Endothelial cell of hepatic sinusoid (primary cell): ENCODE results near the gene JMJD7.

Source experiments
- in situ Hi-C: cut with HindIII; loops from 2 replicates; pipeline ENCODE4 v1.10.0; 2017; ENCODE audit warnings: low sequenced_read_pairs

The JMJD7 gene

DNA sequence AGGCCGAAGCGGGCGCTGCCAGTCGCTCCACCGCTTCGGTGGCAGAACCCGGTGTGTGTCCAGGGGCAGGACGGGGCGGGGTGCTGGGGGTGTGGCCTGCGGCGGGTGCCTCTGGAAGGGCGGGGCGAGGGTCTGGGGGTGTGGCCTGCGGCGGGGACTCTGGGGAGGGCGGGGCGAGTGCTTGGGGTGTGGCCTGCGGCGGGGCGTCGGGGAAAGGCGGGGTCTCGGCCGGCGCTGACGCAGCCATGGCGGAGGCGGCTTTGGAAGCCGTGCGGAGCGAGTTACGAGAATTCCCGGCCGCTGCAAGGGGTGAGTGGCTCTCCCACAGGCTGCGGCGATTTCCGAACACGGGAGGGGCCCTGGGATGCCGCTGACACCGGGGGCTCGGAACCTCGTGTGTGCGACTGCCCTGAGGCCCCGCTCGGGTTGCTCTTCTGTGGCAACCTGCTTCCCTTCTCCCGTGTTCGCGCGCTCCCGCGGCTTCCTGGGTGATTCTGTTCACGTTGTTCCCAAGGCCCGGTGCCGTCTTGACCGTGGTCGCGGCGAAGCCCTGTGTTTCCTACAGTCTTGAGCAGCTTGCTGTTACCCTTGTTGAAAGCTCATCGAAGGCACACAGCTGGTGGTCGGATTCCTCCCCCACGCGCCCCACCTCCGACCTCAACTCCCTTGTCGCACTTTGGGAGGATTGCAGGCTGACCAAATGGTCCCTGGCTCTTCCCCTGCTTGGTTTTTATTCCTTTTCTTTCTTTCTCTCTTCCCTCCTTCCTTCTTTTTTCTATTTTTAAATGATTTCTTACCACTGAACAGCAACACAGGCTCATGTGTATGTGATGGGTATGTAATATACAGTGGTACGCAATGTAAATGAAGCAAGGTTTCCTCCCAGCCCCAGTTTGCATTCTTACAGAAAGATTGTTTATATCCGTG lies at the start of gene JMJD7:
JMJD7 (plus strand) TSS at position 213 of the 927 bp plus-strand sequence; CDS start at position 246, 33 bp downstream.
- in situ Hi-C loops = no loop called here

DNA sequence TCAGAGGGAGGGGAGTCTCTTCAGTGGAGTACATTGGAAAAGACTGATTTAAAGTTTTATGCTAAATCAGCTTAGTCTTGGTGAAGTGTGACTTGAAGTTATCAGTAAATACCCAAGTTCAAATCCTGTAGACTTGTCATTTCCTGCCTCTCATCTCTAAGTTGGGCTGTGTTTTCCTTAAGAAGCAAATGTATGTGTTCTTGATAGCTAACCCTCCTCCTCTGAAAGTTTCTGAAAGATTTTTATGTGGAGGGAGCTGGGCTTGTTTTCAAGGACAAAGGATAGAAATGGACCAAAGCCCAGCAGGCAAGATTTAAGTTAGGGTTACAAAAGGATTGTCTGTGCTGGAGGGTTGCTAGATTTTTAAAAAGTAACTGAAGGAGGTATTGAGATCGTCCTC lies 49.4 kb upstream of the JMJD7 start:
- in situ Hi-C loops = loop anchor here (5.0 kb wide), 1 partner anchor 34 kb away; no protein-coding TSS in a partner anchor

DNA sequence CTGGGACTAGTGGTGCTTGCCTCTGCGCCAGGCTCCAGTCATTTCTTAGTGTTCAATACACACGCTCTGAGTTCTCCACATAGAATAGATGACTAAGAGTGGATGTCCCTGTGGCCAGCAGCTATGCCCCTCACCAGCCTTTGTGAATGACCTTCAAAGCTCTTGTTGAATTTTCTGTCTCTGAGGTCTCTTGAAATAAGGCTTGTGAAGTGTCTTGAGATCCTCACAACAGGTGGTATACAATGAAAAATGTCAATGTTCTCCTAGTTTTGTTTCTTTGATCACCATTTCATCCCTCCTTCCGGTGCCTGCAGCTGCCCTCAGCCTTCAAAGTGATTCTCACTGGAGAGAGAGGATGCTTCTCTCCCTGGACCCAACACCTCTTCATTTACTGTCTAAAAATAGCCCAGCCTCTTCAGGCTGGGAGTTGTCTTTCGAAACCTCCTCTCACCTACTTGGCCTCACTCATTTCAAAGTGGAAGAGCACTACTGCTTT lies 48.2 kb upstream of the JMJD7 start:
- in situ Hi-C loops = loop anchor here (5.0 kb wide), 1 partner anchor 33 kb away; no protein-coding TSS in a partner anchor

DNA sequence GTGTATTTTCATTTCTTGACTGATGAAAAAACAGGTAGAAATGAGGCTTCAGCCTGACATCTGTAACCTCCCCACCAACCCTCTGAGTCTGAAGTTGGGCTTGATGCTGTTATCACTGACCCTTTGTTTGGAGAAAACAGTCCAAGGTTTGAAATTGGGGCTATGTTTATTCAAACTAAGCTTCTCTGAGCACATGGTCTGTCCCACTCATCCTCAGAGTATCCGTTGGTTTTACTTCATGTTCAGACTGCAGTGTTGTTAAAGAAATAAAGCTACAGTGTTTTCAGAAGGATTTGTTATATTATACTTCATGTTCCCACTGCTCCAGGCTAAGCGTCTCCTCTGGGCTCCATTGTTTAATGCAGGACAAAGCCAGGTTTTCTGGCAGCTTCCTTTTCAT lies 47.6 kb upstream of the JMJD7 start:
- in situ Hi-C loops = no loop called here

DNA sequence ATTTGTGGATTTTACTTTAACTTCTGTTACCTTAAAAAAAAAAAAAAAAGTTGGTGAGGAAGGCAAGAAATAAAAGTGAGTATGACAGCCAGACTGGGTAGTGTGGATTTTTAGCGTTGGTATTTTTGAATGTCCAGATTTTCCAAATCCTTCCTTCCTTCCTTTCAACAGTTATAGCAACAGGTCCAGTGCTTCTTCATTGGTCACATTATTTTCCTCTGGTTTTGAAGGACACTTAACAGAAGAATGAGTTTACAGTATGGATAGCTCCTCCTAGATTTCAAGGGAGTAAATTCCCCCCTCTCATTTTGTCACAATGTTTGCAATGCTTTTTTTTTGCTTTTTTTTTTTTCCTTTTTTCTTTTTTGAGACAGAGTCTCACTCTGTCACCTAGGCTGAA lies 47.2 kb upstream of the JMJD7 start:
- in situ Hi-C loops = no loop called here

DNA sequence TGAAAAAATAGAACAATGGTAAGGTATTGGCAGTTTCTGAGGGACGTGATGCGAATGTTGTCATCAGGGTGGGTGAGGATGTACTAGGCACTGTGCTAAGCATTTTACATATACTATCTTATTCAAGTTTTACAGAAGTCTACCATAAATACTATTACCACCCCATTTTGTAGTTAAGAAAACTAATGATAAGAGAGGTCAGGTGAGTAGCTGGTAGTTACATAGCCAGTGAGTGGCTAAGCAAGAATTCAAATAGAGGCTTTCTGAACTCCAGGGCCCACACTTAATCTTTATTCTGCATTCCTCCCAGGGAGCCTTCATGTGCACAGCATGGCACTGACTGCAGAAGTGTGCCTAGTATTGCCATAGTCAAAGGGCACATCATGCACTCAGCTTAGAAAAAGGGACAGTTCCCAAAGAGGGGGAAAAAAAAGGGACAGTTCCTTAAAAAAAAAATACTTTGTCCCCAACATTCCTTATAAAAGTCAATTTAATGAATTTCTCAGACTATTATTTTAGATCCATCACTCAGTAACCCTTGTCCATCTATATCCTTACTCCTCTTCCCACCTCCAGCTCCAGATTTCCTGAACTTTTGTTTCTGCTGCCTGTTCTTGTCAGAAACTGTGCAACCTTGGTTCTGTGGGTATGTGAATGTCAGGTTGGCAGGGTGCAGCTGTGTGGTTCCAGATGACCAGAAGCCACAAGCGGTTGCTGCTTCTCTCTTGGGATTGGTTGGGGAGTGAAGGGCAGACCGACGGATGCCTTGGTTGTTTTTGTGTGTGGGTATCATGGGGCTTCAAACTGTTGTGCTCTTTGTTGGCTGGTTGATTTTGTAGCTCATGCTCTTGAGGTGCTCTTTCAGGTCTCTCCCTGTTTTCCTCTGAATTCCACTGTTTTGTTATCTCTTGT lies 45.3 kb upstream of the JMJD7 start:
- in situ Hi-C loops = no loop called here

DNA sequence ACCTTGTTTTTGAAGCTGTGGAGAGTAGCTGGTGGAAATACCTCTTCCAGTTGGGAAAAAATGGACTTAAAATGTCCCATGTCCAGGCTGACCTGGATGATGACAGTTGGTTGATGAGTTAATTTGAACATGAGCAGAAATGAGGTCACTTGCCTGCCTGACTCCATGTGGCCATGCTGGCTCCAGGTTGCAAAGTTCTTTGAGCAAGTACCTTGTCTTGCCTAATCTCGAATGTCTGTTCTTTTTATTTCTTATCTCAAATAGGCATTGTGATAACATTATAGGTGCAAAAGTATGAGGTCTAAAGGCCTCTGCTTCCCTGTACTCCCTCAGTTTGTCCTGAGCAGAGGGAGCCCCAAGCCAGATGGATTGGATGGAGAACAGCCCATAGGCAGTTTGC lies 44.6 kb upstream of the JMJD7 start:
- in situ Hi-C loops = no loop called here

DNA sequence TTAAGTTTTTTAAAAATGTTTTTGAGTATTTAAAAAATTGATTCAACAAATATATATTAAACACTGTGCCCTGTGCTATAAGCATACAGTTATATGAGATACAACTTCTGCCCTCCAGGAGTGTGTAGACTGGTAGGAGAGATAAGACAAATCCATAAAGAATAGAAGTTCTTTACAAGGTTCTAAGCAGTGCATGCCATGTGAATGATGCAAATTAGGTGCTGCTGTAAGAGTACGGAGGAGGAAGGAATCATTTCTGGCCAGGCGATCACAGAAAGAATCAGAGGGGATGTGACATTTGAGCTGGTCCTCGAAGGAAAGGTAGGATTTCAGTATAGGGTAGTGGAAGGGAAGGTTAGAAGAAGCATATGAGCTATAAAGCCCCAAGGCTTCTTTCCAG lies 39.6 kb upstream of the JMJD7 start:
- in situ Hi-C loops = no loop called here

DNA sequence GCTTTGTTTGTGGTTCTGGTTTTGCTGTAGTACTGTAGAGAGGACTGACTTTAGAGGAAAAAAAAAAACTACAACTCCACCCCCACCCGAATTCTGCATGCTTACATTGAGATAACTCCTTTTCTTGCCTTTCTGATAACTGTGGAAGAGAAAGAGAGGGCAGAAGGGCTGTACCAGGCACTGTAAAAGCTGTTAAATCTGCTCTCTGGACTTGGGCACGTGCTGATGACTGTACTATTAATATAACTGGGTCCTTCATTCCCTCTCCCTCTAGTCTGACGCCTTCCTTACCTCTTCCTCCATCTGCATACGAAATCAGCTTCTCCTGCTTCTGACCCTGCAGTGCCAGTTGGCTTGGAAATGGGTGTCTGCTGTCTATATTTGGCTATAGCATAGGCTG lies 38.7 kb upstream of the JMJD7 start:
- in situ Hi-C loops = no loop called here

DNA sequence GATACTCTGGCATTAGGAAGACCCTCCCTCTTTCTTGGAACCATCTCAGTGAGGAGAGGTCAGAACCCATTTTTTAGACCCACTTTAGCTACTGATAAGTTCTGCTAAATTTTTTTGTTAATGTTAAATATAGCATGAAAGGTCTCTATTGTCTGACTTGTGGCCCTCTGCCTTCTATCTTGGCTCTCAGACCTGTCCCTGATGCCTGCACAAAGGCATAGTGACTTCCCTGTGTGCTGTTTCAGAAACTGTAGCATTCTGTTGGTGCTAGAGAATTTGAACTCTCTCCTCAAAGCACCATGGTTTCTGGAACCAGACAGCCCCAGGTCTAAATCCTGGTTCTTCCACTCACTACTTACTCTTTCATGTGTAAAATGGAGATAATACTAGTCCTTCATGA lies 38.2 kb upstream of the JMJD7 start:
- in situ Hi-C loops = no loop called here

DNA sequence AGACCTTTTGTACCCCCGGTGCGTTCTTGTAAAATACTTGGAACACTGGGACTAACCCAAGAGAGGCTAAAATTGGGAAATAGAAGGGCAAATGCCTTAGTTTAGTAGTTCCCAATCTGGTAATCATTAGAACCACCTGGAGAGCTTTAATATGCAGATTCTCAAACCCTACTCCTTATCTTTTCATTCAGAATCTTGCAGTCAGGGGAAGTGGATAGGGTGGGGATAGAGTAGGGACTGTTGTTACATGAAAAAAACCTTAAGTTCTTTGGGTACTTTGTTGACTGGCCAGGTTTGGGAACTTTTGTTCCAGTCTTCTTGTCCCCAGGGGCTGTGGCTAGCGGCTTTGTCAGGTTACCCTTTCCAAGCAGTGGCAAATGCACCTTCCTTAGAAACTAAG lies 37.7 kb upstream of the JMJD7 start:
- in situ Hi-C loops = no loop called here

DNA sequence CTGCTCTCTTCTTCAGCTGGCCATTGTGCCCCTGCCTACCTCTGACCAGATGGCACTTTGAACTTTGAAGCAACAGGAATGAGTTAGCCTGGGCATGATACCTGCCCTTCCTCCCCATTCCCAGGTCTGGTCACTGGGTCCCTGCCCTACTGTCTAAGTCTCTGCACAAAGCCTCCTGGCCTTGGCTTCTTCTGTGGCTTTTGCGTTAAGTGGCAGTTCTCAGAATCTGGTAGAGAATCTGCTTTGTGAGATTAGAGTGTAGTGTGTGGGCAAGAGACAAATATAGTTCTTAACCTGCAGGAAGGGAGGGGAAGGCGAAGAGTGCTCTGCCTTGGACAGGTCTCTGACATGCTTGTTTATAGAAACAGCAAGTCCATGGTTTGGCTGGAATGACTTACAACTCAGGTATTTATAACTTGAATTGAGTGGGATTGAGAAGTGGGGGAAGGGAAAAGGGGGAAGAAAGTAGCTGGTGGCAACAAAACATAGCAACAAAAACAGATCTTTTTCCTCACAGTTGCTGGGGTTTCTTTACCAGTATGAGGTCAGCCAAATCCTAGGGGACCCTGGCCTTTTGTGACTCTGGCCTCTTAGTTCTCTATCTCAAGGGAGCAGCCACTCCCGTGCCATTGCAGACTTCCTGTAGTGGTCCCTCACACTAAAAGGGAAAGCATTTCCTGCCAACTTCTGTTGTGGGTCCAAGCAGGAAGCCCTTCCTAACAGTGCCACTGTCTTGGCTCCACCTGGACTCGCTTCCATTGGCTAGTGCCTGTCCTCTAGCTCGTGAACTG lies 36.9 kb upstream of the JMJD7 start:
- in situ Hi-C loops = no loop called here

DNA sequence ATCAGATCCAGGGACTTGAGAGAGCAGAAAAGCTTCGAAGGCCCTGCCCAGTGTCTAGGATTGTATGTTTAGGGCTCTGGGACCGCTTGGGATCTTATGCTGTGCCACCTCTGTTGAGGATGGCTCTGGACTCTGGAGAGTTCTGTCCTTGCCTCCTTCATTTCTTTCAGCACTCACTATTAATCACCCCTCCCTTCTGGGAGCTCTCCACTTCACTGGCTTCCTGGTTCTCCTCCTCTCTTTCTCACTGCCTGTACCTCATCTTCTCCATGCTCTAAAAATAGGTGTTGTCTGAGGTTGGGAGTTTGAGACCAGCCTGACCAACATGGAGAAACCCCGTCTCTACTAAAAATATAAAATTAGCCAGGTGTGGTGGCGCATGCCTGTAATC lies 36.4 kb upstream of the JMJD7 start:
- in situ Hi-C loops = no loop called here

DNA sequence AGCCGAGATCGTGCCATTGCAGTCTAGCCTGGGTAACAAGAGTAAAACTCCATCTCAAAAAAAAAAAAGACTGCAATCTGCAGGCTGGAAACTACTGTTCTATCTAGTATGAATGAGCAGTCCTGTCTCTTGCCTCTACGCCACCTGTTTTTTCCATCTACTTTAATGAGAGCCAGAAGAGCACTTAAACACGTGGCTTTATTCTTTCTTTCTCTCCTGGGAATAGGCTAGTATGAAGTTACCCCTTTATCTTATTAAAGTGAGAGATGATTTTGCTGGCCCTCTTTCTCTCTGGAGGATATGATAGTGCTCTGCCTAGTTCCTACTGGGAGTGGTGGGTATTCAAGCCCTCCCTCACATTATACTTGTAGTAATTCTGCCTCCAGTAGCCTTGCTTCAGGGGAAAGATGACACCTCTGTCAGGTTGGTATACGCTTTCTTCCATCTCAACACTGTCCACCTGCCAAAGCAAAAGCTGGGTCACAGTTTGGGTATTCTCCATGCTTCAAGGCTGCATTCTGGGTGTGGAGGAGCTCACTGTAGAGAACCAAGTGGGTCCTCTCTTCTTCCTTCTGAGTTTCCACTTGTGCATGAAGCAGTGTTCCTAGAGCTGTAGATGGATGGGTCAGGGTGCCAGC lies 35.8 kb upstream of the JMJD7 start:
- in situ Hi-C loops = no loop called here

DNA sequence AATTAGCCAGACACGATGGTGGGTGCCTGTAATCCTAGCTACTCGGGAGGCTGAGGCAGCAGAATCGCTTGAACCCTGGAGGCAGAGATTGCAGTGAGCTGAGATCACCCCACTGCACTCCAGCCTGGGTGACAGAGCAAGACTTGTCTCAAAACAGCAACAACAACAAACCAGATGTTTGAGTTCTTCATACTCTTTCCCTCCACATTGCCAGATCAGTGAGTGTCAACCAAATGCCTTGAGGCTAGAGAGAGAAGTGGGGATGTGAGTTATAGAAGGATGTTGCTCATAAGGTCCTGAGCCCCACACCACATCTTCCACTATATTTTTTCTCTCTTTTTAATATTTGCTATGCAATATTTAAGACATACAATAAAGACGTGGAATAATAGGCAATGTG lies 33.8 kb upstream of the JMJD7 start:
- in situ Hi-C loops = no loop called here

DNA sequence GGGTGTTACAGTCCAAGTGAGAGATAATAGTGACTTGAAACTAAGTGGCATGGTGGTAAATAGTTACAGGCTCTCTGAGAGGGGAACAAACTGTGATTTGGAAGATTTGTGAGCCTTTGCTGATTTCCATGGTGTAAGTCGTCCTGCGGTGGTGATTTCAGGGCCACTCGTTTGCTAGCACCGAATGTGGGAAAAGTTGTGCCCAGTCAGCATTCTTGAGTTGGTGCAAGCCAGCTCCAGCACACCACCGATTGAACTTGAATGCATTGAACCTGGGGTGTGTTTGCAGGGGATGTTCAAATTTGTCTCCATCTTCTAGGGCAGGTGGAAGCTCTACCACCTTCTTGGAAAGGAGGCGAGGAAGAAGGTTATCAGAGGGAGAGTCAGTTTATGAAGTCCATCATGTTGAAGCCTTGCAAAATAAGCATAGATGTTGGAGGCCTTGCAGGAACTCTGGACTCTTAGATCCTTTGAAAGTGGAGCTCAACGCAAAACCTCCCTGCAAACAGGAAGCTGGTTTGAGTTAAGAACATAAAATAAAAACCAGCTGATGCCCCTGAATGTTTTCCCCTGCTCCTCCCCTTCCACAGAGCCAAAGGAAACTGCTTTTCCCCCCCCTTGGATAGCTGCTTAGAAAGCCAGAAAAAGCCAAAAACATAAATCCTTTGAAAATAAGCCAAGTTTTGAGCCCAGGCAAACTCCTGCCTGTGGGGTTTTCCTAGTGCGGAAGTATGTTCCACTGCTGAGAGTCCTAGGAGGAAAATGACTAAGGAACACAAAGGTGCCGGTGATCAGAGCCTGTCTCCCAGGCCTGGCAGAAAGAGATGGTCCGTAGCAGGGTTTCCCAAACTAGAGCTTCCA lies 31.7 kb upstream of the JMJD7 start:
- in situ Hi-C loops = no loop called here

DNA sequence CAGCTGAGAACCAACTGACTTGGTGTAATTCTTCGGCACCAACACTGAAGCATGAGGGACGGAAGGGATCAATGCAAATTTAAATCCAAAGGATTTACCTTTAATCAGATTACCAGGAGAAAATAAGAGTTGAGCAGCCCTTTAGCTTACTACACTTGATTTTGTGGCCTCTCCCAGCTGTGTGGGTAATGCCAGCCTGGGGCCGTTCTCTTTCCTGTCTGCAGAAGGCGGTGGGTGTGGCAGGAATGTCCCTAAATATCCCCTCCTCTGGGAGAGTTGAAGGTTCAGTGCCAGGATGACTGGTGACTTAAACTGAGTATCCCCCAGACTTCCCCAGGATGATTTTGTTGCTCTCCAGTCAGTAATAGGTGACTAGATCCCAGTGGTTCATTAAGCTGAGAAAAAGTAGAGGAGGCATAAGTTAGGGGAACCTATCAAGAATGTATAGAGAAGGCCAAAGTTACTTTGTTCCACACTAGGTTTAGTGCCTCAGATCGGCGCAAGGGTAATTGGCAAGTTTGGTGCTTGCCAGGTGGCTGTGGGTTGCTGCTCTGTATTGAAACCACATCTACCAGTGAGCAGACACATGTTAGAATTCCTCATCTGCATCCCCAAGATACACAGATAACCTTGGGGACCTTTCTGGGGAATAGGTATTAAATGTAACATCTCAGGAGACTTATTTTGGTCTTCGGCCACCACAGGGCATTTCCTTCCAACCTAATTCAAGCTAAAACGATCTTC lies 30.5 kb upstream of the JMJD7 start:
- in situ Hi-C loops = no loop called here

DNA sequence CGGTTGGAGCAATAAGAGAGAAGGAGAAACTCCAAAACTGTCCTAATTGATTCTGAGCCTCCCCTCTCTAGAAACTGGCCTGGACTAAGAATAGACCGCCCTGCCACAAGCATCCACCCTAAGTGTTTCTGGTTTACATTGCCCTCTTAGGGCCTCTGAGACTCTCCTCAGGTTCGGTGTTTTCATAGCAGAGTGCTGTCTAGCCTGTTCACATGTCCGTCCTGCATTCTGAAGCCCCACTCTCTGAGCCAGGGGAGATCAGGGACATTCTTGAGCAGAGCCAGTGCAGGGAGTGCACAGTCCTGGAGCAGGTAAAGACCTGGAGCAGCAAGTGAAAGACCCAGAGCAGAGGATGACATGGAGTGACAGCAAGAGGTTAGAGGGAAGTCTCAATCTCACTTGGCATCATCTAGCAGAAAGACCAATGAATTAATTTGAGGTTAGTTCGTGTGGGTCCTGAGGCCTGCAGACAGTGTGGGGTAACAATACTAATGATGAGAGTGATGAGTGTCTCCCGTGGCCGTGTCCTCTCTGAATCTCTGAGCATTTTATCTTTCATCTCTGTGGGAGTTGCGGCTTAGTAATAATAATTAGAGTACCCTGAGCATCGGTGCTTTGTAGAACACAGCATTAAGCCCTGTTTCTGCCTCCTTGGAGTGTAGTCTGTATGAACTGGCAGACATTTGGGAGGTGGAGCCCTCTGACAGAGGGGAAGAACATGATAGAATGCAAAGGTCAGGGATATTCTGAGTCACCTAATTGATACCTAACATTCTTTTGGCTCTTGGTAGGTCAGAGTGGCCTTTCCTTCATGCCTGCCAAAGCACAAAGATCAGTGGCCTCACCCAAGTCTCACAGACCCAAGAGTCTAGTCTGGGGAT lies 29.0 kb upstream of the JMJD7 start:
- in situ Hi-C loops = no loop called here
